HG03060 (cell line): ENCODE data around the gene CYP51A1.
"Not testable (repeated sequence)": the region's sequence is repeated elsewhere in the genome, so short reads cannot be mapped to it uniquely, and the experiment has no call there.

ENCODE experiments used
- ATAC-seq: cut with Tn5 transposase; IDR thresholded peaks from one replicate; pipeline ENCODE4 v1.9.1; 2021; ENCODE audit warnings: low read depth, moderate number of reproducible peaks; ENCODE audit not compliant: unreplicated experiment

The CYP51A1 gene

GRCh38 chr7:92131764-92132330, 2.4 kb downstream of the CYP51A1 start:
- ATAC-seq = no peak

DNA sequence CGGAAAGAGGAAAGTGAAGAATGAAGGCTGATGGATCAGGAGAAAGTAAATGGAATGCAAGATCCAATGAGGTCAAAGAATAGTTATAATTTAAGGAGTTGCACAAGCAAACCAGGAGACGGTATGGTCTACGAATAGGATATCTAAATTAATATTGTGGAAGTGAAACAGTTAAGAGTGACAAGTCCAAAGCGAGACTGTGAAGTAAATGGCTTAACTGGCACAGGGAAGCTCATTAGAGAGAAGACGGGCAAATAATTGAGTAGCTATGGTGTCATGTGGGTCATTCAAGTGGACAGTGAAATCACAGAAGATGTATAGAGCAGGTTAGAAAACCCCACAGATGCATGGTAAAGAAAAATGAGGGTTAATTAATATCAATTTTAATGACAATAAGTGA, 3.2 kb downstream of the CYP51A1 start:
- ATAC-seq = no peak

DNA sequence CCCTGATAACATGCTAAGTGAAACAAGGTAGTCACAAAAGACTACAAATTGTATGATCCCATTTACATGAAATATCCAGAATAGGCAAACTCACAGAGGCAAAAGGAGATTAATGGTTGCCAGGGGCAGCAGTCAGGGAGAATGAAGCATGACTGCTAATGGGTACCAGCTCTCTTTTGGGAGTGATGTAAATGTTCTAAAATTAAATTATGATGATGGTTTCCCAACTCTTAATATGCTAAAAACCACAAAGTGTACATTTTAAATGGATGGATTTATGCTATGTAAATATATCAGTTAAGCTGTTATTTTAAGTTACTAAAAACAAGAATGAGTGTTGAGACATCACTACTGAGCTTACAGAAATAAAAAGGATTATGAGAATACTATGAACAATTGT, 12.6 kb downstream of the CYP51A1 start:
- ATAC-seq = no peak

- no peak for ATAC-seq
Observed at GRCh38 chr7:92119213-92119759, 15.0 kb downstream of the CYP51A1 start.

- no peak for ATAC-seq
Observed at GRCh38 chr7:92116949-92117348, 17.3 kb downstream of the CYP51A1 start.

DNA sequence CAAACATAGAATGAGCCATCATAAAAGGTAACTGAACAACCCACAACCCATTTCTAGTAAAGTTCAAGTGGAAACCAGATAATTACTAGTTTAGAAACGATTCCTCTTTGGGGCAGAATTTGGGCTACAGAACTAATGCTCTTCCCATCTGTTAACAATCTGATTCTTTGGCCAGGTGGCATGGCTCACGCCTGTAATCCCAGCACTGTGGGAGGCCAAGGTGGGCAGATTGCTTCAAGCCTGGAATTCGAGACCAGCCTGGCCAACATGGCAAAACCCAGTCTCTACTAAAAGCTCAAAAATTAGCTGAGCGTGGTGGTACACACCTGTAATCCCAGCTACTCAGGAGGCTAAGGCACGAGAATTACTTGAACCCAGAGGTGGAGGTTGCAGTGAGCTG, 18.5 kb downstream of the CYP51A1 start:
- ATAC-seq = no peak

- ATAC-seq = no peak
Observed at GRCh38 chr7:92110857-92111256, 23.4 kb downstream of the CYP51A1 start.

DNA sequence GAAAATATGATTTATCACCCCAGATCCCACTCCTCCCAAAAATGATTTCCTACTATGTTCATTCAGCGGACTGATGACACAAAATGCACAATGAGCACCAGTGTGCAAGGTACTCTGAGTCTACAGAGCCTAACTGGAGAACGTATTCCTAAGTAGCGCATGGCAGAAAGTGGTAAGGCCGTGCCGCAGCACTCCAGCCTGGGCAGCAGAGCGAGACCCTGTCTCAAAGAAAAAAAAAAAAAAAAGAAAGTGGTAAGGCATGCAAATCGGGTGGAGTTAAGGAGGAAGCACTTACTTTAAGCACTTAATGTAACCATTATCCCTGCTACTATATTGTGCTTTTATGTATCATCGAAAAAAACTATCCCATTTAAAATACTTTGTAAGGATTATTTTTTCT, 25.5 kb downstream of the CYP51A1 start:
- ATAC-seq = no peak

DNA sequence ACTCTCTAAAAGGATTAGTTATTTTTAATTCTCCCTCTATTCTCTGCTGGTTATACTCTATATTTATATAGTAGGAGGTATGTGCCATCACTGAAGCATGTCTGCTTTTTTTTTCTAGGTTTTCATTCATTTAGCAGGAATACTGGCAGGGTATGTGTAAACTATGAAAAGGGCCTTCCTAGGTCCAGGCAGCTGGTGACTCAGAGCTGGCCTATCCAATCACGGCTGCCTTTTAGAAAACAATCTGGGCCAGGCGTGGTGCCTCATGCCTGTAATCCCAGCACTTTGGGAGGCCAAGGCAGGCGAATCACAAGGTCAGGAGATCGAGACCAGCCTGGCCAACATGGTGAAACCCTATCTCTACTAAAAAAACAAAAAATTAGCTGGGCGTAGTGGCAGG, 31.4 kb downstream of the CYP51A1 start:
- not testable (repeated sequence) for ATAC-seq

DNA sequence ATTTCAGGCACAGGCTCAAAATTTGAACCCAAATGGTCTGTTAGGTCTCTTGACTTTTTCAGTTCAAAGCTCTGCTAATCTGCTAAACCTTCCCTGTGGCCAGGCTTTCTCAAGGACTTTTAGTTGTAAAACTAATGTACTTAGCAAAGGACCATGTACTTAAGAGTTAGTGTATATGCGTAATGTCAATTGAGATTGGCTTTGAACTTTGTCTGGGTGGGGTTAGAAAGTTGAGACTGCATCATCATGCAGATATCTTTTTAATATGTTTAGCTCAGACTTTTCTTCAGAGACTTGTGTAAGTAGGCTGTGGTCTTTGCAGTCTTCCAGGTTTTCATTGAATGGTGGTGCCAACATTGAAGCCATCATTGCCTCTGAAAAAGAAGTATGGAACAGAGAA, 33.7 kb downstream of the CYP51A1 start:
- ATAC-seq = no peak

DNA sequence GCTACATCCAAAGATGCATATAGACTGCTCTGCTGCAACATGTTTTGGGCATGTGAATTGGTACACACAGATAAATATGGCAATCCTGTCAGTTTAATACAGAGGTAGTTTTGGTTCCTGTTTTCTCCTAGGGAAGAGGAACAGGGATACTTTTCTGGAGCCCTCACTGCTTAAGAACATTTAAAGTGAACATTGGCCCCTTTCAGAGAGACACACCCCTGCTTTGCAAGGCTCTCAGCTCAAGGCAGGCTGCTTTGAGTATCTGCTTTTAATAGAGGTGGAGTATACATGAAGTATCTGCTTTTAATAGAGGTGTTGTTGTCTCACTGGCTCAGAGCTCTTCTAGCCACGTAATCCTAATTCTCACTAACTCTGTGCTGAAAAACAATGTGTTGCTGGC, 38.9 kb downstream of the CYP51A1 start:
- ATAC-seq = no peak

DNA sequence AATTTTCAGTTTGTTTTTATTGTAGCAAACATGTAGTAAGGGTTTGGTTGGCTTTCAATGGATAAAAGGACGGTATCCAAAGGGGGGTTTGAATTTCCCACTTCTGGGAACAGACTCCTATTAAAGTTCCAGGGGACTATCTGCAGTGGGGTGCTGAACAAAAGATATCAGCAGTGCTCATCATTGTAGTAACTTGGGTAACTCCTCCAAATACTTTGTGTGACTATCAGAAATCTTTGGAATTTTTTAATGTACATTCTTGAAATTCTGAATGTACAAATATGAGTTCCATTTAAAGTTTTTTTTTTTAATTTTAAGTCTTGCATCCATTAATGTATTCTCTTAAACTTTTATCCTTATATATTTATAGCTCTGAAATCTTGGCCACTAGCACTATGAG, 42.1 kb downstream of the CYP51A1 start:
- no peak for ATAC-seq

DNA sequence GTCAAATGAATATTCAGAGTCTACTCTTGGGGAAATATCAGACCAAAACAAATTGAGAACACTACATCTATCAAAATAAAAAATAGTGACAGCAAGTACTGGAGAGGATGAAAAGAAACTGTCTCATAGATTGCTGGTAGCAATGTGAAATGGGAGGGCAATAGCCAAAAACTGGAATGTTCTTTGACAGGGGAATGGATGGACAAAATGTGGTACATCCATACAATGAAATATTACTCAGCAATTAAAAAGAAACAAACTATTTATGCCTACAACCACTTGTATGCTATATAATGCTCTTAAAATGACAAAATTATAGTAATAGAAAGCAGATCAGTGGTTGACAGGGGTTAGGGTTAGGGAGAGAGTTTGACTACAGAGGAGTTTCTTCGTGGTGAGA, 46.0 kb downstream of the CYP51A1 start:
- no peak for ATAC-seq

DNA sequence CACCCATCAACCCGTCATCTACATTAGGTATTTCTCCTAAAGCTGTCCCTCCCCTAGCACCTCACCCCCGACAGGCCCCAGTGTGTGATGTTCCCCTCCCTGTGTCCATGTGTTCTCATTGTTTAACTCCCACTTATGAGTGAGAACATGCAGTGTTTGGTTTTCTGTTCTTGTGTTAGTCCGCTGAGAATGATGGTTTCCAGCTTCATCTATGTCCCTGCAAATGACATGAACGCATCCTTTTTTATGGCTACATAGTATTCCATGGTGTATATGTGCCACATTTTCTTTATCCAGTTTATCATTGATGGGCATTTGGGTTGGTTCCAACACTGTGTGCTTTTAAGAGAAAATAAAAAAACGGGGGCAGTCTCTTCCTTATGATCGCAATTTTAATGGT, 50.4 kb downstream of the CYP51A1 start:
- ATAC-seq = not testable (repeated sequence)

DNA sequence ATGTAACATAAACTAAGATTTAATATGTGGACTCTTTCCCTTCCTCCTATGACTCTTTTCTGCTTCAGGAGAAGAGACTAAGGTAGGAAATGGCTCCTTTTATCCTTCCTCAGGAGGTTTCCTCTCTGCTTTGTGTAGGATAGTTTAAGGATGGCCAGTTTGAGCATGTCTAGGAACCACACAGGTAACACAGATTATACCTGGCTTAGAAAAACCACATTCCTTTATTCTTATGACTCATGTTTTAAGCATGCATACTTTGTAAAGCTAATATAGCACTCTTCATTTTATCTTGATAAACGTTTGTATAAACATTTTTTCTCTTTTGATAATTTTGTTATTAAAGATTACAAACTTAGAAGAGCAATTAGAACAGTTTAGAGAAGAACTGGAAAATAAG, 57.8 kb downstream of the CYP51A1 start:
- no peak for ATAC-seq

DNA sequence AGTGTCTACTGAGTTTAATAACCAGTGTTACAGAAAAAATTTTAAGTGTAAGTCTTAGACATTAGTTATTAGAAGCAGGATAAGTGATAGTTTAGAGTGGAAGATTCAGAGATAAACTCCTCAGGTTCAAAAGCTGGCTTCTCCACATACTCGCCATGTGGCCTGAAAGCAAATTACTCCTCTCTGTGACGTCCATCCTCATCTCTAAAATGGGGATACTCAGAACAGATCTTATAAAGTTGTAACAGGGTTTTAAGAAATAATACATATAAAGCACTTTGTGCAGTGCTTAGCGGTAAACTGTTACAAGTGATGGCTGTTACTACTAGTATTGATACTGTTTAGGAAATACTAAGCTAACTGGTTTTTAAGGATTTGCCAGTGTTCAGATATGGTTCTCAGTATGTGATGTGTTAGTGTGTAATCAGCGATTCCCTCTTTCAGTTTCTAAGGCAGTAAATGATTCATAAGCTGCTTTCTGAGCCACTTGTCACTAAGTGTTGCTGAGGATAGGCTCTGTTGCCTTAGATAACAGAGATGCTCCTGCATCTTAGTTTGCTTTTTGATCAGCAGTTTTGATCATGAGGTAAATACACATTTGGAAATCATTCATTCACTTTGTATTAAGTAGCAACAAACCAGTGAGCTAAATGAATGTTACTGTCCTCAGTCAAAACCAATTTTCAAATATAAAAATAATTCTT, 58.7 kb downstream of the CYP51A1 start:
- peak; percentile 86 for ATAC-seq

DNA sequence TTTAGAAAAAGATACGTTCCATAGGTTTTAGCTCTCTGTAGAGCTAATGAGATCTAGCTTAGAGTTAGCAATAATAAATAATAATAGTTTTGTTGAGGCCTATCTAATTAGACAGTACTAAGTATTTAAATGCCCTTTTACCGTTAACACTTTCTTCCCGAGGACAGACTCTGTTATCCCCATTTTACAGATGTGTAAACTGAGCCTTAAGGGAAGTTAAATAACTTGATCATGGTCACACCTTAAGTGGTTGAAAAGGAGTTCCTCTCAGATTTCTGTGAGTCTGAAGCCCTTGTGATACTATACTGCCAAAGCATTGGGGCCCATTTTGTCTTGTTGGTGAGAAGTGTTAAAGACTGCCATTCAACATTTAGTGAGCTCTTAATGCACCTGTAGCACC, 61.6 kb downstream of the CYP51A1 start:
- no peak for ATAC-seq

- ATAC-seq = no peak
Observed at GRCh38 chr7:92072121-92072520, 62.2 kb downstream of the CYP51A1 start.

- no peak for ATAC-seq
Observed at GRCh38 chr7:92071032-92071431, 63.2 kb downstream of the CYP51A1 start.

DNA sequence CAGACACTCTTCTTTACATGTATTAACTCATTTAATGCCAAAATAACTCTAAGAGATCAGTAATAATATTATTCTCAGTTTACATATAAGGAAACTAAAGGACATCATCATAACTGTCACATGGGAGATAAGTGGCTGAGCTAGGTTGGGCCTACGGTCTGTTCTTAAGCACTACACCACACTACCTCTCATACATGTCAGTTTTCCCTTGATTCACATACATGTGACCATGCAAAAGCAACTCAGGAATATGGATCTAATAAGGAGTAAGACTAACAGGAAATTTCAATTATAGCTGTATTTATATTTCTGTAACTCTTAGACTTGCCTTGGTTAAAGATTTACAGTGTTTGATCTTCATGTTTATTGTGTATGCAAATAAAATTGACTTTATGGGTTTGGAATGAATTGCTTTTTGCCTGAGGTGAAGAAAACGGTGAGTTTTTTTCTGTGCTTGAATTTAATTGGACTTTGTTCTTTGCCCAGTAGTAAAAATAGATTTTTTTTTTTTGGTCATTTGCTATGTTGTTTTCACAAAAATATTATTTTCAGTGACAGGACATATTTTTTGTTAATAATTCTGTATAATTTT, 69.7 kb downstream of the CYP51A1 start:
- ATAC-seq = no peak
